22Rv1 (cell line): Measurements from ENCODE around the gene TBCA.
"Not testable (repeated sequence)": the region's sequence is repeated elsewhere in the genome, so short reads cannot be mapped to it uniquely, and the experiment has no call there.

Experiments
- H3K27ac ChIP-seq: fragments of 450-650 bp; 2 replicates; pipeline ENCODE4 v1.5.1; 2017
- CTCF ChIP-seq: fragments of 450-650 bp; IDR thresholded peaks from 2 replicates; pipeline ENCODE4 v1.5.1; 2017; ENCODE audit warnings: mild to moderate bottlenecking
- ZFX ChIP-seq: fragments of 450-650 bp; IDR thresholded peaks from 2 replicates; pipeline ENCODE4 v1.6.1; 2017; ENCODE audit warnings: antibody characterized with exemption, borderline replicate concordance

Gene TBCA

GRCh38 chr5:77751328-77752023 lies 24.7 kb downstream of the TBCA start:
- TF ChIP-seq ZFX (no peak), CTCF (no peak)

GRCh38 chr5:77750928-77751327 lies 25.2 kb downstream of the TBCA start:
- H3K27ac ChIP-seq: not testable (repeated sequence)

More at GRCh38 chr5:77751328-77752023, 24.7 kb downstream of the TBCA start:
- H3K27ac ChIP-seq: no peak overlapping the region

- TF ChIP-seq ZFX: no peak
- TF ChIP-seq CTCF: no peak
- no peak overlapping the region for H3K27ac ChIP-seq
Measured at GRCh38 chr5:77748160-77748559, 28.0 kb downstream of the TBCA start.

DNA sequence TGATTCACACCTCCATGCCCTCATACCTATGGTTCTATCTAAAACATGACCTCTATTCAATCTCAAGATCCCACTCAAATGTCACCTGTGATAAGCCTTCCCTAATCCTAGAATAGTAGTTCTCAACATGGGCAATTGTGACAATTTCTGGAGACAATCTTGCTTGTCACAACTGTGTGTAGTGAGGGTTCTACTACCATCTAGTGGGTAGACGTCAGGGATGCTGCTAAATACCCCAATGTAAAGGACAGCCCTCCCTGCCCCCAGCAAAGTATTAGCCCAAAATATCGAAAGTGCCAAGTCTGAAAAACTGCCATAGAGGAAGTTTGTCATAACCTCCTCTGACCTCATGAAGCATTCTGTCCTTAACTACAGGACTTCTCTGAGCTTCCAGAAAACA lies 32.0 kb downstream of the TBCA start:
- H3K27ac ChIP-seq: no peak overlapping the region
- no peak for TF ChIP-seq ZFX
- TF ChIP-seq CTCF: no peak

GRCh38 chr5:77743181-77743580 lies 33.0 kb downstream of the TBCA start:
- no peak overlapping the region for H3K27ac ChIP-seq
- TF ChIP-seq ZFX (no peak), CTCF (no peak)

DNA sequence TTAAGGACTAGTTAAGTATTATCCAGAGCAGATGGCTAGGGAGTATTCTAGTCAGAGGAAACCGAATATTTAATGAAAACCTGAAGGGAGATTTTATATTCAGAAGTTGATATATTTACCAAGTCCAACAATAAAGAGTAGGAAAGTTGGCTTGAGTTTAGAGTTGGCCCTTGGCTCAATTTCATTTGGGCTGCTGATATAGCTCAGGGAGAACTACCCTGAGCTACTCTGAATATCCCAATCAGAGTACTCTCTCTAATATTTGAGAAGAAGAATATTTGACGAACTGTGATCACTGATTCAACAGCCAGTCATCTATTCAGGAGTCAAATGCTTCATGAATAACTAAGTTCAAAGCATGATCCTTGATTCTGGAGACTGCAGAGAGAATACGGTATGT lies 34.5 kb downstream of the TBCA start:
- H3K27ac ChIP-seq: no peak overlapping the region
- TF ChIP-seq CTCF (no peak), ZFX (no peak)

- TF ChIP-seq ZFX (no peak), CTCF (no peak)
- no peak overlapping the region for H3K27ac ChIP-seq
Measured at GRCh38 chr5:77734885-77735284, 41.3 kb downstream of the TBCA start.

DNA sequence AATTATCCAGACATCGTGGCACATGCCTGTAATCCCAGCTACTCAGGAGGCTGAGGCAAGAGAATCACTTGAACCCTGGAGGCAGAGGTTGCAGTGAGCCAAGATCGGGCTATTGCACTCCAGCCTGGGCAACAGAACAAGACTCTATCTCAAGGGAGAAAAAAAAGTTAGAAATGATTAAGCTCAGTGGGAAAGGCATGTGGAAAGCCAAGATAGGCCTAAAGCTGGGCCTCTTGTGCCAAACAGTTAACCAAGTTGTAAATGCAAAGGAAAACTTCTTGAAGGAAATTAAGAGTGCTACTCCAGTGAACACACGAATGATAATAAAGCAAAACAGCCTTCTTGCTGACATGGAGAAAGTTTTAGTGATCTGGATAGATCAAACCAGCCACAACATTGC lies 43.0 kb downstream of the TBCA start:
- TF ChIP-seq CTCF (no peak), ZFX (no peak)
- H3K27ac ChIP-seq: no peak overlapping the region
